HepG2 (cell line): ENCODE measurements around the gene FCHO1. TPM values are rescaled to one million over a fixed set of nuclear protein-coding genes. Genes with fewer than 3 reads are reported as not detected.
A peak's percentile ranks its signal among the peaks of the same experiment; 100 is the strongest.

Source experiments
- ADNP ChIP-seq: sonication (generic); formaldehyde crosslinking; IDR thresholded peaks from 2 replicates; pipeline ENCODE4 v1.4.0; 2020; ENCODE audit warnings: missing genetic modification reagents
- ARID4A ChIP-seq: sonication (generic); formaldehyde crosslinking; IDR thresholded peaks from 2 replicates; pipeline ENCODE4 v1.5.0; 2020; ENCODE audit warnings: mild to moderate bottlenecking, missing genetic modification reagents, borderline replicate concordance
- HNF1B ChIP-seq: sonication (generic); formaldehyde crosslinking; IDR thresholded peaks from 2 replicates; pipeline ENCODE4 v1.5.1; 2020; ENCODE audit warnings: mild to moderate bottlenecking, moderate library complexity, missing genetic modification reagents
- KDM3A ChIP-seq: IDR thresholded peaks from 2 replicates; pipeline ENCODE4 v1.6.1; 2018; ENCODE audit warnings: low read depth, missing compliant biosample characterization
- MED1 ChIP-seq: sonication (generic); formaldehyde crosslinking; IDR thresholded peaks from 2 replicates; pipeline ENCODE4 v1.4.0; 2020; ENCODE audit warnings: missing genetic modification reagents
- ONECUT2 ChIP-seq: sonication (generic); formaldehyde crosslinking; IDR thresholded peaks from 2 replicates; pipeline ENCODE4 v1.4.0; 2020; ENCODE audit warnings: missing genetic modification reagents
- PRDM4 ChIP-seq: sonication (generic); formaldehyde crosslinking; IDR thresholded peaks from 2 replicates; pipeline ENCODE4 v1.9.0; 2021; ENCODE audit warnings: missing genetic modification reagents, borderline replicate concordance
- SNAPC2 ChIP-seq: sonication (generic); formaldehyde crosslinking; IDR thresholded peaks from 2 replicates; pipeline ENCODE4 v1.8.1; 2022; ENCODE audit warnings: mild to moderate bottlenecking, missing genetic modification reagents
- SP4 ChIP-seq: sonication (generic); formaldehyde crosslinking; IDR thresholded peaks from 2 replicates; pipeline ENCODE4 v1.8.1; 2023; ENCODE audit warnings: mild to moderate bottlenecking, missing genetic modification reagents
- ZNF124 ChIP-seq: sonication (generic); formaldehyde crosslinking; IDR thresholded peaks from 2 replicates; pipeline ENCODE4 v1.4.0; 2020; ENCODE audit warnings: missing genetic modification reagents
- ZNF225 ChIP-seq: sonication (generic); formaldehyde crosslinking; IDR thresholded peaks from 2 replicates; pipeline ENCODE4 v1.4.0; 2020; ENCODE audit warnings: mild to moderate bottlenecking, missing genetic modification reagents
- ZNF687 ChIP-seq: sonication (generic); formaldehyde crosslinking; IDR thresholded peaks from 2 replicates; pipeline ENCODE4 v1.5.1; 2020; ENCODE audit warnings: mild to moderate bottlenecking, missing genetic modification reagents, moderate library complexity
- ZNF766 ChIP-seq: sonication (generic); formaldehyde crosslinking; IDR thresholded peaks from 2 replicates; pipeline ENCODE4 v1.5.0; 2020; ENCODE audit warnings: missing genetic modification reagents, borderline replicate concordance
- polyA plus RNA-seq, 8 experiments: library from polyadenylated mRNA; depleted of rRNA in 3 of 8; stranded (reverse) in 7 of 8; unstranded in 1 of 8; fragments of >200 nt; fragmentation: Illumina TruSeq in 4 of 8; extraction: Trizol in 4 of 8; gene quantifications; 2 replicates each; pipeline versions ENCODE4 v1.2.1 to v1.2.3, GENCODE V29; 2011 to 2016; ENCODE audit warnings: low read depth in 4 of 8, missing spikeins in 1 of 8, mixed read lengths in 1 of 8; ENCODE audit not compliant: insufficient read depth in 1 of 8
- total RNA-seq, 5 experiments: library from RNA; depleted of rRNA; stranded (reverse); fragments of >200 nt; fragmentation: Illumina TruSeq; extraction: Trizol; gene quantifications; 2 replicates each; pipeline ENCODE4 v1.2.3, GENCODE V29; 2016; ENCODE audit warnings: low read depth in 1 of 5

The FCHO1 gene
- total and polyA plus RNA-seq, 2 of the 13 experiments (the other 11 are each of a cell fraction or from before 2014, with no cell fraction given) = 1.3 to 3.1 TPM

GRCh38 chr19:17747205-17748098 lies 3.8 kb upstream of the FCHO1 start (continued):
- TF ChIP-seq ZNF124 (CRISPR knock-in tag) (no peak), ZNF225 (CRISPR knock-in tag) (no peak), MED1 (CRISPR knock-in tag) (0 out of 2 replicates have a peak, but pooled peaks have one; percentile 15), SNAPC2 (CRISPR knock-in tag) (no peak), ZNF687 (CRISPR knock-in tag) (peak; percentile 60), ADNP (CRISPR knock-in tag) (peak; percentile 57; the same call in 1 of the 2 replicates), KDM3A (CRISPR knock-in tag) (no peak), ONECUT2 (CRISPR knock-in tag) (no peak), ZNF766 (CRISPR knock-in tag) (0 out of 2 replicates have a peak, but pooled peaks have one; percentile 29), SP4 (CRISPR knock-in tag) (peak; percentile 96), PRDM4 (CRISPR knock-in tag) (no peak), ARID4A (CRISPR knock-in tag) (peak; percentile 37; the same call in 1 of the 2 replicates), HNF1B (CRISPR knock-in tag) (0 out of 2 replicates have a peak, but pooled peaks have one; percentile 35)
